NOMO-1 treated with dmso at 0.1 percent for 144 hours (cell line): Measurements from ENCODE around the gene CDK3.

Experiments used
- DNase-seq: peaks from one replicate; lab custom pipeline; 2025; ENCODE audit not compliant: unreplicated experiment; lab: John Stamatoyannopoulos, UW

Gene CDK3

GRCh38 chr17:75987041-75987440 is 13.6 kb upstream of the CDK3 start:
- no peak for DNase-seq

- DNase-seq = no peak
Observed at GRCh38 chr17:75991396-75991795, 9.3 kb upstream of the CDK3 start.

GRCh38 chr17:75994802-75995370 is 5.8 kb upstream of the CDK3 start:
- no peak for DNase-seq

GRCh38 chr17:75995385-75995925 is 5.2 kb upstream of the CDK3 start:
- no peak for DNase-seq

- DNase-seq = peak; percentile 76
Observed at GRCh38 chr17:75996665-75997590, 3.7 kb upstream of the CDK3 start.

- no peak for DNase-seq
Observed at GRCh38 chr17:75998327-75998795, 2.3 kb upstream of the CDK3 start.

- DNase-seq = peak; percentile 37
Observed at GRCh38 chr17:76000016-76000754, 470 bp upstream of the CDK3 start.

- no peak for DNase-seq
Observed at GRCh38 chr17:76002100-76002499, 1.4 kb downstream of the CDK3 start.

- DNase-seq = no peak
Observed at GRCh38 chr17:76003915-76004314, 3.3 kb downstream of the CDK3 start.

- no peak for DNase-seq
Observed at GRCh38 chr17:76004750-76005262, 4.2 kb downstream of the CDK3 start.

GRCh38 chr17:76005263-76006149 is 4.9 kb downstream of the CDK3 start:
- peak; percentile 21 for DNase-seq

- no peak for DNase-seq
Observed at GRCh38 chr17:76007131-76007849, 6.6 kb downstream of the CDK3 start.

GRCh38 chr17:76007850-76008165 is 7.2 kb downstream of the CDK3 start:
- no peak for DNase-seq

GRCh38 chr17:76008208-76008607 is 7.6 kb downstream of the CDK3 start:
- DNase-seq = no peak

GRCh38 chr17:76008630-76009425 is 8.2 kb downstream of the CDK3 start:
- DNase-seq = no peak

GRCh38 chr17:76009447-76009846 is 8.8 kb downstream of the CDK3 start:
- no peak for DNase-seq

- no peak for DNase-seq
Observed at GRCh38 chr17:76009969-76010661, 9.5 kb downstream of the CDK3 start.

GRCh38 chr17:76011951-76012350 is 11.3 kb downstream of the CDK3 start:
- DNase-seq = no peak
